ENCODE results near the gene PERP. TPM values are rescaled to one million over a fixed set of nuclear protein-coding genes. Genes with fewer than 3 reads are reported as not detected.
"Not testable (repeated sequence)": the region's sequence is repeated elsewhere in the genome, so short reads cannot be mapped to it uniquely, and the experiment has no call there.

The PERP gene
- 10 to 100 TPM; 23.1 to 28.6 (median 27.7) TPM for polyA plus RNA-seq (ENCODE audit: insufficient read depth in 1 of 5, insufficient read length in 5 of 5, low replicate concordance in 1 of 5)
- long read RNA-seq, donor 1, full-length matches to known transcripts = 65 of 109 reads
- long read RNA-seq, donor 1, partial matches to known transcripts = 44 of 109 reads
- long read RNA-seq, donor 1, other reads (novel, unspliced or antisense) = 0 of 109 reads
- long read RNA-seq, donor 2, full-length matches to known transcripts = 20 of 20 reads
- long read RNA-seq, donor 2, partial matches to known transcripts = 0 of 20 reads
- long read RNA-seq, donor 2, other reads (novel, unspliced or antisense) = 0 of 20 reads
- long read RNA-seq, donor 3, full-length matches to known transcripts = 47 of 47 reads
- long read RNA-seq, donor 3, partial matches to known transcripts = 0 of 47 reads
- long read RNA-seq, donor 3, other reads (novel, unspliced or antisense) = 0 of 47 reads
- long read RNA-seq, donor 4, full-length matches to known transcripts = 26 of 26 reads
- long read RNA-seq, donor 4, partial matches to known transcripts = 0 of 26 reads
- long read RNA-seq, donor 4, other reads (novel, unspliced or antisense) = 0 of 26 reads
- long read RNA-seq, donor 5, full-length matches to known transcripts = 49 of 49 reads
- long read RNA-seq, donor 5, partial matches to known transcripts = 0 of 49 reads
- long read RNA-seq, donor 5, other reads (novel, unspliced or antisense) = 0 of 49 reads
- long read RNA-seq, donor 6, full-length matches to known transcripts = 56 of 56 reads
- long read RNA-seq, donor 6, partial matches to known transcripts = 0 of 56 reads
- long read RNA-seq, donor 6, other reads (novel, unspliced or antisense) = 0 of 56 reads
- long read RNA-seq, donor 7, full-length matches to known transcripts = 37 of 37 reads
- long read RNA-seq, donor 7, partial matches to known transcripts = 0 of 37 reads
- long read RNA-seq, donor 7, other reads (novel, unspliced or antisense) = 0 of 37 reads
- long read RNA-seq, donor 8, full-length matches to known transcripts = 16 of 16 reads
- long read RNA-seq, donor 8, partial matches to known transcripts = 0 of 16 reads
- long read RNA-seq, donor 8, other reads (novel, unspliced or antisense) = 0 of 16 reads

- DNase-seq = peak; percentile 40 to 41
Observed at GRCh38 chr6:138107078-138107751, at the start of gene PERP. Gene PERP, minus strand, starts transcription at chr6:138107419. Its CDS starts 79 bp downstream, at chr6:138107340.

- no peak for DNase-seq
Observed at GRCh38 chr6:138155443-138155842, 48.2 kb upstream of the PERP start.

- no peak for DNase-seq
Observed at GRCh38 chr6:138146544-138146943, 39.3 kb upstream of the PERP start.

GRCh38 chr6:138145402-138145801 is 38.2 kb upstream of the PERP start:
- DNase-seq = no peak

GRCh38 chr6:138142806-138143205 is 35.6 kb upstream of the PERP start:
- no peak for DNase-seq

- DNase-seq = no peak
Observed at GRCh38 chr6:138129190-138129589, 22.0 kb upstream of the PERP start.

- DNase-seq = no peak
Observed at GRCh38 chr6:138128096-138128495, 20.9 kb upstream of the PERP start.

GRCh38 chr6:138124096-138124495 is 16.9 kb upstream of the PERP start:
- no peak for DNase-seq

- DNase-seq = no peak
Observed at GRCh38 chr6:138119976-138120375, 12.8 kb upstream of the PERP start.

- DNase-seq = not testable (repeated sequence)
Observed at GRCh38 chr6:138119229-138119628, 12.0 kb upstream of the PERP start.

- no peak for DNase-seq
Observed at GRCh38 chr6:138117376-138117914, 10.2 kb upstream of the PERP start.

GRCh38 chr6:138116661-138116999 is 9.4 kb upstream of the PERP start:
- no peak for DNase-seq

- peak; percentile 51 to 70 for DNase-seq
Observed at GRCh38 chr6:138115877-138116660, 8.8 kb upstream of the PERP start.

GRCh38 chr6:138115201-138115600 is 8.0 kb upstream of the PERP start:
- DNase-seq = no peak

GRCh38 chr6:138113588-138114210 is 6.5 kb upstream of the PERP start:
- DNase-seq = no peak

GRCh38 chr6:138110229-138110628 is 3.0 kb upstream of the PERP start:
- no peak for DNase-seq

GRCh38 chr6:138109042-138109997 is 2.1 kb upstream of the PERP start:
- peak; percentile 38 to 59 for DNase-seq

- no peak for DNase-seq
Observed at GRCh38 chr6:138107752-138108592, 753 bp upstream of the PERP start.
